Tibial nerve (tissue), 3 donors: ENCODE measurements around the gene FBXW7.

Experiments used
- POLR2A ChIP-seq, 2 donors: fragments of 450-650 bp; IDR thresholded peaks; one replicate each; pipeline ENCODE4 v1.6.1; 2017; ENCODE audit warnings: antibody characterized with exemption in 2 of 2, mild to moderate bottlenecking in 2 of 2, moderate library complexity in 2 of 2
- TF ChIP-seq, protein P1 (sequence below), 5 experiments: fragments of 200-600 bp in 3 of 5; fragments of 450-650 bp in 2 of 5; sonication (generic) in 3 of 5; IDR thresholded peaks; one replicate each; pipeline ENCODE4 v1.5.1; 2016 to 2019; ENCODE audit warnings: antibody characterized with exemption in 5 of 5, mild to moderate bottlenecking in 3 of 5, moderate library complexity in 2 of 5

DNA sequence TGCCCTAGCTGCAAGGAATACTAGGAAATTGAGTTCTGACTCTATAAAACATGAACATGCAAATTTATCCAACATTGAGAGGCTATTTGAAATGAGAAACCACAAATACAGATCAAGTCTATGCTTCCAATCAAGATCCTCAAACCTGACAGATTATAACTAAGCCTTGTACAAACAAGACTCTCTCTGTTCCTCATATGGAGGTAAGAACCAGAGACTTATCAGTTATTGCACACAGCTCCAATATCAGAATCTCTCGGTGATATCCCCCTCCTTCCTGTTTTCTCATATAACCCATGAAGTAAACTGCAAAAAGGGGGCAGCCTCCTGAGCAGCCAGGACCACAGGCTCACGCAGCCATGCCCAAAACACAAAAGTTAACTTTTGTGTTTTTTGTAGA, 36.5 kb downstream of the FBXW7 start:
- TF ChIP-seq, protein P1, sequence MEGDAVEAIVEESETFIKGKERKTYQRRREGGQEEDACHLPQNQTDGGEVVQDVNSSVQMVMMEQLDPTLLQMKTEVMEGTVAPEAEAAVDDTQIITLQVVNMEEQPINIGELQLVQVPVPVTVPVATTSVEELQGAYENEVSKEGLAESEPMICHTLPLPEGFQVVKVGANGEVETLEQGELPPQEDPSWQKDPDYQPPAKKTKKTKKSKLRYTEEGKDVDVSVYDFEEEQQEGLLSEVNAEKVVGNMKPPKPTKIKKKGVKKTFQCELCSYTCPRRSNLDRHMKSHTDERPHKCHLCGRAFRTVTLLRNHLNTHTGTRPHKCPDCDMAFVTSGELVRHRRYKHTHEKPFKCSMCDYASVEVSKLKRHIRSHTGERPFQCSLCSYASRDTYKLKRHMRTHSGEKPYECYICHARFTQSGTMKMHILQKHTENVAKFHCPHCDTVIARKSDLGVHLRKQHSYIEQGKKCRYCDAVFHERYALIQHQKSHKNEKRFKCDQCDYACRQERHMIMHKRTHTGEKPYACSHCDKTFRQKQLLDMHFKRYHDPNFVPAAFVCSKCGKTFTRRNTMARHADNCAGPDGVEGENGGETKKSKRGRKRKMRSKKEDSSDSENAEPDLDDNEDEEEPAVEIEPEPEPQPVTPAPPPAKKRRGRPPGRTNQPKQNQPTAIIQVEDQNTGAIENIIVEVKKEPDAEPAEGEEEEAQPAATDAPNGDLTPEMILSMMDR (IDR thresholded peaks at IDR 0.05): no peak
- TF ChIP-seq POLR2A (IDR thresholded peaks at IDR 0.05): no peak
